Measurements from ENCODE around the gene EBI3.

The EBI3 gene

GRCh38 chr19:4200940-4201542 lies 28.3 kb upstream of the EBI3 start:
- Histone ChIP-seq H3K4me3 (IDR thresholded peaks at IDR 0.05; ENCODE audit: insufficient read depth, low read depth, low read length) (no peak overlapping the region), H3K4me1 (ENCODE audit: low read depth, poor library complexity, severe bottlenecking) (peaks cover 4% of the 10 kb centered on the region), H3K9ac (no peak overlapping the region), H3K27ac (no peak overlapping the region), H3K79me2 (ENCODE audit: insufficient read depth, low read depth) (no peaks in the 10 kb centered on the region), H3K36me3 (ENCODE audit: insufficient read depth) (no peaks in the 10 kb centered on the region), H2AFZ (ENCODE audit: low read depth) (no peak overlapping the region), H4K20me1 (ENCODE audit: insufficient read depth) (no peaks in the 10 kb centered on the region), H3K27me3 (ENCODE audit: insufficient read depth, low read depth) (peaks cover 56% of the 10 kb centered on the region; the same call in 1 of the 2 replicates), H3K4me2 (no peak overlapping the region)
- TF ChIP-seq, protein P1, sequence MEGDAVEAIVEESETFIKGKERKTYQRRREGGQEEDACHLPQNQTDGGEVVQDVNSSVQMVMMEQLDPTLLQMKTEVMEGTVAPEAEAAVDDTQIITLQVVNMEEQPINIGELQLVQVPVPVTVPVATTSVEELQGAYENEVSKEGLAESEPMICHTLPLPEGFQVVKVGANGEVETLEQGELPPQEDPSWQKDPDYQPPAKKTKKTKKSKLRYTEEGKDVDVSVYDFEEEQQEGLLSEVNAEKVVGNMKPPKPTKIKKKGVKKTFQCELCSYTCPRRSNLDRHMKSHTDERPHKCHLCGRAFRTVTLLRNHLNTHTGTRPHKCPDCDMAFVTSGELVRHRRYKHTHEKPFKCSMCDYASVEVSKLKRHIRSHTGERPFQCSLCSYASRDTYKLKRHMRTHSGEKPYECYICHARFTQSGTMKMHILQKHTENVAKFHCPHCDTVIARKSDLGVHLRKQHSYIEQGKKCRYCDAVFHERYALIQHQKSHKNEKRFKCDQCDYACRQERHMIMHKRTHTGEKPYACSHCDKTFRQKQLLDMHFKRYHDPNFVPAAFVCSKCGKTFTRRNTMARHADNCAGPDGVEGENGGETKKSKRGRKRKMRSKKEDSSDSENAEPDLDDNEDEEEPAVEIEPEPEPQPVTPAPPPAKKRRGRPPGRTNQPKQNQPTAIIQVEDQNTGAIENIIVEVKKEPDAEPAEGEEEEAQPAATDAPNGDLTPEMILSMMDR (conservative IDR thresholded peaks at IDR 0.05; ENCODE audit: low read depth, low read length) = no peak

GRCh38 chr19:4201798-4202197 lies 27.5 kb upstream of the EBI3 start:
- peaks cover 63% of the 10 kb centered on the region; the same call in 1 of the 2 replicates for H3K27me3 ChIP-seq (ENCODE audit: insufficient read depth, low read depth)
- no peak overlapping the region for H3K27ac ChIP-seq
- H3K9ac ChIP-seq = no peak overlapping the region
- peaks cover 4% of the 10 kb centered on the region for H3K4me1 ChIP-seq (ENCODE audit: low read depth, poor library complexity, severe bottlenecking)
- H3K4me3 ChIP-seq (IDR thresholded peaks at IDR 0.05; ENCODE audit: insufficient read depth, low read depth, low read length) = no peak overlapping the region
- no peaks in the 10 kb centered on the region for H4K20me1 ChIP-seq (ENCODE audit: insufficient read depth)
- TF ChIP-seq, protein P1 (conservative IDR thresholded peaks at IDR 0.05; ENCODE audit: low read depth, low read length) = no peak
- no peaks in the 10 kb centered on the region for H3K36me3 ChIP-seq (ENCODE audit: insufficient read depth)
- H2AFZ ChIP-seq (ENCODE audit: low read depth) = no peak overlapping the region
- H3K79me2 ChIP-seq (ENCODE audit: insufficient read depth, low read depth) = no peaks in the 10 kb centered on the region
- no peak overlapping the region for H3K4me2 ChIP-seq

- TF ChIP-seq, protein P1 (conservative IDR thresholded peaks at IDR 0.05; ENCODE audit: low read depth, low read length) = no peak
- H3K27me3 ChIP-seq (ENCODE audit: insufficient read depth, low read depth) = peaks cover 46% of the 10 kb centered on the region; the same call in 1 of the 2 replicates
- H3K4me1 ChIP-seq (ENCODE audit: low read depth, poor library complexity, severe bottlenecking) = peaks cover 4% of the 10 kb centered on the region
Measured at GRCh38 chr19:4206818-4207484, 22.4 kb upstream of the EBI3 start.

GRCh38 chr19:4208385-4209094 lies 20.8 kb upstream of the EBI3 start:
- Histone ChIP-seq H3K4me2 (no peak overlapping the region), H4K20me1 (ENCODE audit: insufficient read depth) (no peaks in the 10 kb centered on the region)
- TF ChIP-seq, protein P1 (conservative IDR thresholded peaks at IDR 0.05; ENCODE audit: low read depth, low read length) = no peak

More at GRCh38 chr19:4206818-4207484, 22.4 kb upstream of the EBI3 start:
- Histone ChIP-seq H3K4me3 (IDR thresholded peaks at IDR 0.05; ENCODE audit: insufficient read depth, low read depth, low read length) (no peak overlapping the region), H3K79me2 (ENCODE audit: insufficient read depth, low read depth) (no peaks in the 10 kb centered on the region), H4K20me1 (ENCODE audit: insufficient read depth) (no peaks in the 10 kb centered on the region), H3K9ac (no peak overlapping the region), H3K27ac (no peak overlapping the region), H3K36me3 (ENCODE audit: insufficient read depth) (no peaks in the 10 kb centered on the region), H3K4me2 (no peak overlapping the region), H2AFZ (ENCODE audit: low read depth) (no peak overlapping the region)

More at GRCh38 chr19:4208385-4209094, 20.8 kb upstream of the EBI3 start:
- Histone ChIP-seq H2AFZ (ENCODE audit: low read depth) (no peak overlapping the region), H3K4me3 (IDR thresholded peaks at IDR 0.05; ENCODE audit: insufficient read depth, low read depth, low read length) (no peak overlapping the region), H3K27me3 (ENCODE audit: insufficient read depth, low read depth) (peaks cover 44% of the 10 kb centered on the region; the same call in 1 of the 2 replicates), H3K27ac (no peak overlapping the region), H3K36me3 (ENCODE audit: insufficient read depth) (no peaks in the 10 kb centered on the region), H3K9ac (no peak overlapping the region), H3K4me1 (ENCODE audit: low read depth, poor library complexity, severe bottlenecking) (peaks cover 4% of the 10 kb centered on the region), H3K79me2 (ENCODE audit: insufficient read depth, low read depth) (no peaks in the 10 kb centered on the region)
